Hepatocyte (in vitro differentiated cells): ENCODE measurements around the gene CELSR1. TPM values are rescaled to one million over a fixed set of nuclear protein-coding genes. Genes with fewer than 3 reads are reported as not detected.
A peak's percentile ranks its signal among the peaks of the same experiment; 100 is the strongest.

Experiments
- DNase-seq: peaks from one replicate; pipeline ENCODE4 v3.0.0-alpha.2; 2016; ENCODE audit warnings: low spot score
- H2AFZ ChIP-seq: fragments of 200-600 bp; sonication (generic); 2 replicates; pipeline ENCODE4 v1.6.0; 2016; ENCODE audit warnings: antibody characterized with exemption, mild to moderate bottlenecking
- H3K27ac ChIP-seq: fragments of 200-600 bp; sonication (generic); 2 replicates; pipeline ENCODE4 v1.5.1; 2016; ENCODE audit warnings: mild to moderate bottlenecking
- H3K27me3 ChIP-seq: fragments of 200-600 bp; sonication (generic); 2 replicates; pipeline ENCODE4 v1.6.1; 2016
- H3K36me3 ChIP-seq: fragments of 200-600 bp; sonication (generic); replicated peaks from 2 replicates; pipeline ENCODE4 v1.5.1; 2016; ENCODE audit warnings: low read depth; ENCODE audit not compliant: insufficient read depth
- H3K4me1 ChIP-seq: fragments of 200-600 bp; sonication (generic); 2 replicates; pipeline ENCODE4 v1.5.1; 2016; ENCODE audit warnings: mild to moderate bottlenecking, moderate library complexity; ENCODE audit not compliant: insufficient read depth
- H3K4me2 ChIP-seq: fragments of 200-600 bp; sonication (generic); 2 replicates; pipeline ENCODE4 v1.6.0; 2016
- H3K4me3 ChIP-seq: fragments of 200-600 bp; sonication (generic); 2 replicates; pipeline ENCODE4 v1.5.1; 2016; ENCODE audit warnings: mild to moderate bottlenecking
- H3K79me2 ChIP-seq: fragments of 200-600 bp; sonication (generic); 2 replicates; pipeline ENCODE4 v1.6.0; 2017; ENCODE audit warnings: mild to moderate bottlenecking
- H3K9me2 ChIP-seq: fragments of 200-600 bp; sonication (generic); replicated peaks from 2 replicates; pipeline ENCODE4 v1.6.0; 2017; ENCODE audit warnings: mild to moderate bottlenecking; ENCODE audit not compliant: insufficient read depth
- H3K9me3 ChIP-seq: fragments of 200-600 bp; sonication (generic); 2 replicates; pipeline ENCODE4 v1.5.1; 2016; ENCODE audit warnings: low read depth, mild to moderate bottlenecking
- H4K20me1 ChIP-seq: fragments of 200-600 bp; sonication (generic); 2 replicates; pipeline ENCODE4 v1.6.0; 2016; ENCODE audit warnings: mild to moderate bottlenecking; ENCODE audit not compliant: insufficient read depth, poor library complexity, severe bottlenecking
- CTCF ChIP-seq: fragments of 200-600 bp; sonication (generic); IDR thresholded peaks from 2 replicates; pipeline ENCODE4 v1.5.1; 2016; ENCODE audit warnings: antibody characterized with exemption, mild to moderate bottlenecking; ENCODE audit not compliant: poor library complexity
- EZH2 ChIP-seq: fragments of 200-600 bp; sonication (generic); IDR thresholded peaks from 2 replicates; pipeline ENCODE4 v1.6.1; 2016; ENCODE audit warnings: antibody characterized with exemption, mild to moderate bottlenecking, borderline replicate concordance
- EZH2phosphoT487 ChIP-seq: fragments of 200-600 bp; sonication (generic); IDR thresholded peaks from one replicate; pipeline ENCODE4 v1.6.1; 2018; ENCODE audit warnings: antibody characterized with exemption, mild to moderate bottlenecking, low read depth, moderate library complexity; ENCODE audit not compliant: unreplicated experiment, severe bottlenecking
- WGBS: methylation state at CpG from one replicate; pipeline ENCODE4 v1.1.6; 2016; ENCODE audit warnings: low lambda C conversion rate; ENCODE audit errors: missing lambda C conversion rate; 5-methylcytosine and 5-hydroxymethylcytosine counted together
- polyA plus RNA-seq: library from polyadenylated mRNA; unstranded; fragments of >200 nt; fragmentation: Nextera tagmentation; extraction: Ambion mirVana; gene quantifications from 2 replicates; pipeline ENCODE4 v1.2.1, GENCODE V29; 2016
- total RNA-seq: library from RNA; depleted of rRNA; stranded (reverse); fragments of >200 nt; gene quantifications from 2 replicates; pipeline ENCODE4 v1.2.3, GENCODE V29; 2014

CELSR1 gene
- total and polyA plus RNA-seq, 2 experiments from 2014 or later, result 3.0 to 8.7 TPM

- H2AFZ ChIP-seq, result no peak overlapping the region
- WGBS, result 94% methylated on average over 16 of the region's 16 CpGs
Measured at GRCh38 chr22:46513908-46514550, 23.4 kb downstream of the CELSR1 start.

GRCh38 chr22:46512683-46513082 lies 24.7 kb downstream of the CELSR1 start:
- H3K27ac ChIP-seq, result no peak overlapping the region
- no peaks in the 10 kb centered on the region for H4K20me1 ChIP-seq
- H3K27me3 ChIP-seq, result no peaks in the 10 kb centered on the region
- H3K4me2 ChIP-seq, result no peak overlapping the region
- H2AFZ ChIP-seq, result no peak overlapping the region
- H3K9me2 ChIP-seq, result no peaks in the 10 kb centered on the region
- no peak for TF ChIP-seq EZH2
- TF ChIP-seq EZH2phosphoT487, result no peak
- TF ChIP-seq CTCF, result no peak
- no peaks in the 10 kb centered on the region for H3K79me2 ChIP-seq
- peak; percentile 3 for DNase-seq
- no peaks in the 10 kb centered on the region for H3K9me3 ChIP-seq
- no peaks in the 10 kb centered on the region for H3K36me3 ChIP-seq
- 93% methylated on average over 11 of the region's 11 CpGs for WGBS
- peaks cover 4% of the 10 kb centered on the region for H3K4me1 ChIP-seq
- H3K4me3 ChIP-seq, result no peak overlapping the region

More at GRCh38 chr22:46513908-46514550, 23.4 kb downstream of the CELSR1 start:
- H4K20me1 ChIP-seq, result no peaks in the 10 kb centered on the region
- peak; percentile 2 for DNase-seq
- no peak overlapping the region for H3K4me3 ChIP-seq
- H3K79me2 ChIP-seq, result no peaks in the 10 kb centered on the region
- H3K4me2 ChIP-seq, result no peak overlapping the region
- TF ChIP-seq EZH2, result no peak
- TF ChIP-seq CTCF, result no peak
- TF ChIP-seq EZH2phosphoT487, result no peak
- no peaks in the 10 kb centered on the region for H3K27me3 ChIP-seq
- H3K36me3 ChIP-seq, result no peaks in the 10 kb centered on the region
- H3K4me1 ChIP-seq, result peaks cover 4% of the 10 kb centered on the region
- no peak overlapping the region for H3K27ac ChIP-seq
- no peaks in the 10 kb centered on the region for H3K9me3 ChIP-seq
- H3K9me2 ChIP-seq, result no peaks in the 10 kb centered on the region

- WGBS, result 88% methylated on average over 11 of the region's 11 CpGs
- no peaks in the 10 kb centered on the region for H4K20me1 ChIP-seq
- no peak overlapping the region for H3K4me3 ChIP-seq
- peaks cover 4% of the 10 kb centered on the region for H3K4me1 ChIP-seq
- no peak overlapping the region for H2AFZ ChIP-seq
- H3K9me2 ChIP-seq, result no peaks in the 10 kb centered on the region
- TF ChIP-seq EZH2phosphoT487 (no peak), EZH2 (no peak), CTCF (no peak)
- no peaks in the 10 kb centered on the region for H3K36me3 ChIP-seq
- DNase-seq, result no peak
- H3K79me2 ChIP-seq, result no peaks in the 10 kb centered on the region
- H3K27me3 ChIP-seq, result no peaks in the 10 kb centered on the region
- H3K9me3 ChIP-seq, result no peaks in the 10 kb centered on the region
- no peak overlapping the region for H3K4me2 ChIP-seq
- H3K27ac ChIP-seq, result no peak overlapping the region
Measured at GRCh38 chr22:46512039-46512370, 25.4 kb downstream of the CELSR1 start.
